Nephron (organoid): ENCODE results near the gene BRD3OS.

ENCODE experiments used
- H3K27ac Mint-ChIP-seq, 3 experiments: 2 replicates each; pipeline ENCODE4 v1.8.0; 2020; ENCODE audit warnings: mixed read lengths in 3 of 3, mild to moderate bottlenecking in 2 of 3, moderate library complexity in 1 of 3
- H3K27me3 Mint-ChIP-seq: 2 replicates; pipeline ENCODE4 v1.8.0; 2021; ENCODE audit warnings: low read depth, mild to moderate bottlenecking, moderate library complexity, mixed read lengths
- H3K36me3 Mint-ChIP-seq: 2 replicates; pipeline ENCODE4 v1.8.0; 2020; ENCODE audit warnings: low read depth, mixed read lengths
- H3K4me1 Mint-ChIP-seq: 2 replicates; pipeline ENCODE4 v1.8.0; 2020; ENCODE audit warnings: mixed read lengths
- H3K4me3 Mint-ChIP-seq, 3 experiments: 2 replicates each; pipeline ENCODE4 v1.8.0; 2020; ENCODE audit warnings: mild to moderate bottlenecking in 3 of 3, mixed read lengths in 3 of 3, moderate library complexity in 2 of 3
- H3K9me3 Mint-ChIP-seq: 2 replicates; pipeline ENCODE4 v1.8.0; 2020; ENCODE audit warnings: mixed read lengths
- CTCF ChIP-seq, 3 experiments: fragments of 200-600 bp; sonication (generic); IDR thresholded peaks; one replicate each; pipeline ENCODE4 v1.5.0; 2021; ENCODE audit warnings: antibody characterized with exemption in 3 of 3; ENCODE audit not compliant: unreplicated experiment in 3 of 3

Gene BRD3OS

GRCh38 chr9:133981589-133981957, 43.7 kb upstream of the BRD3OS start:
- Mint-ChIP-seq H3K4me3 (no peak overlapping the region), H3K4me1 (peaks cover 35% of the 10 kb centered on the region), H3K27ac (no peak overlapping the region), H3K27me3 (no peaks in the 10 kb centered on the region), H3K9me3 (no peaks in the 10 kb centered on the region), H3K36me3 (no peaks in the 10 kb centered on the region)
- no peak for TF ChIP-seq CTCF (IDR thresholded peaks at IDR 0.05; ENCODE audit: unreplicated experiment in 3 of 3)

- peaks cover 37% of the 10 kb centered on the region for H3K4me1 Mint-ChIP-seq
- no peaks in the 10 kb centered on the region for H3K27me3 Mint-ChIP-seq
- no peak overlapping the region for H3K4me3 Mint-ChIP-seq
- H3K36me3 Mint-ChIP-seq = no peaks in the 10 kb centered on the region
- TF ChIP-seq CTCF (IDR thresholded peaks at IDR 0.05; ENCODE audit: unreplicated experiment in 3 of 3) = no peak
- H3K27ac Mint-ChIP-seq = no peak overlapping the region
- H3K9me3 Mint-ChIP-seq = no peaks in the 10 kb centered on the region
These were observed 43.2 kb upstream of the BRD3OS start for GRCh38 chr9:133981958-133982681.

- peak overlapping the region in 2 of 3 experiments; percentile 42 to 57 for H3K27ac Mint-ChIP-seq
- no peaks in the 10 kb centered on the region for H3K9me3 Mint-ChIP-seq
- no peaks in the 10 kb centered on the region for H3K36me3 Mint-ChIP-seq
- H3K4me3 Mint-ChIP-seq = no peak overlapping the region
- peaks cover 43% of the 10 kb centered on the region for H3K4me1 Mint-ChIP-seq
- no peak for TF ChIP-seq CTCF (IDR thresholded peaks at IDR 0.05; ENCODE audit: unreplicated experiment in 3 of 3)
- H3K27me3 Mint-ChIP-seq = no peaks in the 10 kb centered on the region
These were observed 42.1 kb upstream of the BRD3OS start for GRCh38 chr9:133982971-133983720.

- H3K27ac Mint-ChIP-seq = peak overlapping the region in 1 of 3 experiments; percentile 1
- TF ChIP-seq CTCF (IDR thresholded peaks at IDR 0.05; ENCODE audit: unreplicated experiment in 3 of 3) = no peak
- no peaks in the 10 kb centered on the region for H3K36me3 Mint-ChIP-seq
- H3K27me3 Mint-ChIP-seq = no peaks in the 10 kb centered on the region
- peaks cover 29% of the 10 kb centered on the region for H3K4me1 Mint-ChIP-seq
- H3K9me3 Mint-ChIP-seq = no peaks in the 10 kb centered on the region
- peak overlapping the region in 1 of 3 experiments; percentile 9 for H3K4me3 Mint-ChIP-seq
These were observed 39.2 kb upstream of the BRD3OS start for GRCh38 chr9:133986061-133986460.

GRCh38 chr9:133986774-133987445, 38.4 kb upstream of the BRD3OS start:
- H3K9me3 Mint-ChIP-seq = no peaks in the 10 kb centered on the region
- H3K36me3 Mint-ChIP-seq = no peaks in the 10 kb centered on the region
- no peak for TF ChIP-seq CTCF (IDR thresholded peaks at IDR 0.05; ENCODE audit: unreplicated experiment in 3 of 3)
- no peaks in the 10 kb centered on the region for H3K27me3 Mint-ChIP-seq
- peak overlapping the region in 1 of 3 experiments; percentile 11 for H3K4me3 Mint-ChIP-seq
- H3K27ac Mint-ChIP-seq = peak overlapping the region in 2 of 3 experiments; percentile 11 to 25
- peaks cover 28% of the 10 kb centered on the region for H3K4me1 Mint-ChIP-seq
